GM21529 (cell line): ENCODE results near the gene STPG3.

ENCODE experiments used
- ATAC-seq: cut with Tn5 transposase; IDR thresholded peaks from one replicate; pipeline ENCODE4 v1.9.1; 2021; ENCODE audit not compliant: unreplicated experiment

STPG3 gene

GRCh38 chr9:137278061-137278701 lies 27.1 kb downstream of the STPG3 start:
- ATAC-seq: no peak

DNA sequence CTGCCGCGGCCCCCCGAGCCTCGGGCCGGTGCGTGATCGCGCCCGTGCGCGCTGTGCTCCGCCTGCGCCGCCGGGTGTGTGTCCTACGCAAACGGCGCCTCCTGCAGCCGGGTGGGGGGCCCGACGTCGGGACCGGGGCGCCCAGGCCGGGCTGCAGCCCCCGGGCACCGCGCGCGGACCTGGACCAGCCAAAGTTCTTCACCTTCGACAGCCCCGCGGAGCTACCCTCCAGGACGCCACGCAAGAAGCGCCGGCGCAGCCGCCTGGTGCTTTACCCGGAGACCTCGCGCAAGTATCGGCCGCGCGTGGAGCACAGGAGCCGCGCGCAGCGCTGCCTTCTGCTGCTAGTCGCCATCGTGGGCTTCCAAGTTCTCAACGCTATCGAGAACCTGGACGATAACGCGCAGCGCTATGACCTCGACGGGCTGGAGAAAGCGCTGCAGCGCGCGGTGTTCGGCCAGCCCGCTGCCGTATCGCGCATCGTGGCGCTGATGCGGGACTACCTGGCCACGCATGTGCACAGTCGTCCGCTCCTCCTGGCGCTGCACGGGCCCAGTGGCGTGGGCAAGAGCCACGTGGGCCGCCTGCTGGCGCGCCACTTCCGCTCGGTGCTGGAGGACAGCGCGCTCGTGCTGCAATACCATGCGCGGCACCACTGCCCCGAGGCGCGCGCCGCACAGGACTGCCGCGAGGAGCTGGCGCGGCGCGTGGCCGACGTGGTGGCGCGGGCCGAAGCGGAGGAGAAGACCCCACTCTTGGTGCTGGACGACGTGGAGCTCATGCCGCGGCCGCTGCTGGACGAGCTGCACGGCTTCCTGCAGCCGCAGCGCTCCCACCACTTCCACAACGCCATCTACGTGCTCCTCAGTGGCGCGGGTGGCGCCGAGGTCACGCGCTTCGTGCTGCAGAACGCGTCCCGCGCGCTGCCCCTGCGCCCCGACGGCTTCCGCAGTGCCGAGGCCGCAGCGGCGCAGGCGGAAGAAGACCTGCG lies 27.9 kb downstream of the STPG3 start:
- no peak for ATAC-seq

- no peak for ATAC-seq
Observed at GRCh38 chr9:137279741-137280473, 28.8 kb downstream of the STPG3 start.

- ATAC-seq: no peak
Observed at GRCh38 chr9:137280474-137281344, 29.6 kb downstream of the STPG3 start.

- no peak for ATAC-seq
Observed at GRCh38 chr9:137281345-137282116, 30.4 kb downstream of the STPG3 start.

GRCh38 chr9:137286975-137287383 lies 35.9 kb downstream of the STPG3 start:
- ATAC-seq: no peak

GRCh38 chr9:137293094-137293481 lies 42.0 kb downstream of the STPG3 start:
- ATAC-seq: no peak

- ATAC-seq: no peak
Observed at GRCh38 chr9:137293482-137294090, 42.5 kb downstream of the STPG3 start.

GRCh38 chr9:137294091-137294680 lies 43.1 kb downstream of the STPG3 start:
- no peak for ATAC-seq

- ATAC-seq: no peak
Observed at GRCh38 chr9:137294681-137295237, 43.7 kb downstream of the STPG3 start.

- ATAC-seq: no peak
Observed at GRCh38 chr9:137295238-137295811, 44.2 kb downstream of the STPG3 start.

DNA sequence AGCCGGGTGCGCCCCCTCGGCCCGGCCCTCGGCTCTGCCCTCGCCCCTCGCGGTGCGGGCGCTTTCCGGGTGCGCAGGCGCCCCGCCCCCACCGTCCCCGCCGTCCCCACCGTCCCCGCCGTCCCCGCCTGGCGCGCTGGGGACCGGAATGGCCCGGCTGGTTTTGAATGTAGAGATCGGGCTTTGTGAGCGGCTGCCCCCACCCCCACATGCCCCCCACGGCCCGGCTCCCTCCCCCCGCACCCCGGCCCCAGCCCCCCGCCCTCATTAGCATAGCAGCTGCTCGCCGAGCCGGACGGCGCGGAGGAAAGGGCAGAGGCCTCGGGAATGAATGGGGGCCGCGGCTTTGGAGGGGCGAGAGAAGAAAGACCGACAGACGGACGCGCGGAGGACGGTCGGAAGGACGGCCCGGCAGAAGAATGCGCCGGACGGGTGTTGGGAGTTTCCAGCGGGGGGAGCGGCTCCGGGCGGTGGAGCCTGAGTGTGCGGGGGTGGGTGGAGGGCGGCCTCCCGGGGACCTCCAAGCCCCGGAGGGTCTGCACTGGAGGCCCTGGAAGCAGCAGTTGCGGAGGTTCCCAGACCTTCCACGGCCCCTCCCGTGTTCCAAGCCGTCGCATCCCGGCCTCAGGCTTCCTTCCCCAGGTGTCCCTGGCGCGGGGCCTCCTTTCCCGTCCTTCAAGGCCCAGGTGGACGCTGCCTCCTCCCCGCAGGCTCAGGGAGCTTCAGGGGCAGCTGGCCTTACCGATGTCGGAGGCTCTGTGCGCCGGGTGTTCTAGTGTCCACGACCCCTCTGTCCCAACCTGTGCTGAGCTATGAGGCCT lies 45.0 kb downstream of the STPG3 start:
- no peak for ATAC-seq

GRCh38 chr9:137296670-137297664 lies 45.9 kb downstream of the STPG3 start:
- ATAC-seq: no peak

DNA sequence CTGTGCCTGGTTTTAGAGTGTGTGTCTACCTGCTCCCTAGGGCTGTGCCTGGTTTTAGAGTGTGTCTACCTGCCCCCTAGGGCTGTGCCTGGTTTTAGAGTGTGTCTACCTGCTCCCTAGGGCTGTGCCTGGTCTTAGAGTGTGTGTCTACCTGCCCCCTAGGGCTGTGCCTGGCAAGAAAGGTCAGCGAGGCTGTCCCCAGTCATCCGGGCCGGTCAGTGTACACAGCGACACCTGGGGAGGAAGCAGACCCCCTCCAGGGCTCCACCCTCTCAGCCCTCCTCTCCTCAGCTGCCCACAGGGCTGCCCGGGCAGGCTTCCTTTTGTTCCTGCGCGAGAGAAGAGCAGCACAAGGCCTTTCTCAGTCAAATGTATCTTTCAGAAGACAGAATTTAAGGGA lies 46.9 kb downstream of the STPG3 start:
- ATAC-seq: no peak

DNA sequence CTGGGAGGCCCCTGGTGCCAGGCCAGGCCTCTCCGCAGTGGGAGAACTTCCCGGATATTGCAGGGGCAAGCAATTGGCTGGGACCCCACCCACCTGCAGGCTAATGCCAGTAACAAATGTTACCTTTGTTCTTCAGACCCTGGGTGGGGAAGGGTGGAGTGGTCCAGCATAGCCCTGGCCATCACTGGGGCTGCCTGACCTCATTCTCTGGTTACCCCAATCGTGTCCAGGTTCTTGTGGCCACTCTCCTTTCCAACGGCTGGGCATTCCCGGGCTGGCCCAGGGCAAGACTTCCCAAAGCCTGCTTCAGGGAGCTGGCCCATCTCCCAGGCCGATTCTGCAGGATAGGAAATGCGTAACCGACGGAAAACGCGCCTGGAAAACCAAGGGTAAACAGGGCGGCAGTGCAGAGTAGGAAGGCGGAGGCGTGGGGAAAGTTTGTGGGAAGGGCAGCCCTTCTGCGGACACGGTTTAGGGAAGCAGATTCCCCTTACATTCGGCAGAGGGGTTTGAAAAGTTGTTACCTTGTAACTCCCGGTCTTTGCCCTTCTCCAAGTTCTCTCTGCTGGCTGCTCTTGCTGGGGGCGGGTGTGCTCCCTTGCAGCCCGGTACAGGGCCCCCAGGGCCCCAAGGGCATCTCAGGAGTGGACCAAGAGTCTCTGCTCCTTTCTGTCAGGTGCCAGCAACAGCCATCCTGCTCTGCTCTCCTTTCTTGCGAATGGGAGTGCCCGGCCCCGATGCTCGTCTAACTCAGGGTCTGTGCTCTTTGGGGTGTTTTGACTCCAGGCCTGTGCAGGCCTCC lies 47.5 kb downstream of the STPG3 start:
- ATAC-seq: no peak

- ATAC-seq: no peak
Observed at GRCh38 chr9:137299203-137299565, 48.1 kb downstream of the STPG3 start.
